Erythroblast (primary cell): ENCODE results near the gene APOA5.

Experiments used
- GATA1 ChIP-seq: IDR thresholded peaks from 2 replicates; pipeline ENCODE4 v1.6.1; 2011; ENCODE audit warnings: low read depth, mild to moderate bottlenecking, control low read depth, low read length, moderate library complexity
- POLR2A ChIP-seq: IDR thresholded peaks from 2 replicates; pipeline ENCODE4 v1.6.1; 2011; ENCODE audit warnings: mild to moderate bottlenecking, low read length

- no peak for TF ChIP-seq POLR2A
- TF ChIP-seq GATA1, result no peak
Measured at GRCh38 chr11:116833491-116833815, 41.8 kb upstream of the APOA5 start.
